HG03342 (cell line): ENCODE data around the gene VPS9D1.

ENCODE experiments used
- ATAC-seq: cut with Tn5 transposase; IDR thresholded peaks from one replicate; pipeline ENCODE4 v1.9.1; 2021; ENCODE audit warnings: mild to moderate bottlenecking, moderate library complexity; ENCODE audit not compliant: unreplicated experiment

VPS9D1 gene

DNA sequence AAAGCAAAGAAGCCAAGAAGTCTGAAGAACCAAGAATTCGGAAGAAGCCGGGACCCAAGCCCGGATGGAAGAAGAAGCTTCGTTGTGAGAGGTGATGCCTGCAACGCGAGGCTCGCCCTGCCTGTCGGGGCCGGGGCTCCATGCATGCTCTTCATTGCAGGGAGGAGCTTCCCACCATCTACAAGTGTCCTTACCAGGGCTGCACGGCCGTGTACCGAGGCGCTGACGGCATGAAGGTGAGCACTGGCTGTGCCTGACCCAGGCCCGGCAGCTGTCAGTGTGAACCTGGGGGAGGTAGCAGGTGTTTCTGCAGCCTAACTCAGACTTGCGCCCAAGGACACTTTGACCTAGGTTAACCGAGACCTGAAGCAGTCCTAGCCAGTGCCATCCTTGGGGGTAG, 12.6 kb upstream of the VPS9D1 start:
- ATAC-seq = no peak

DNA sequence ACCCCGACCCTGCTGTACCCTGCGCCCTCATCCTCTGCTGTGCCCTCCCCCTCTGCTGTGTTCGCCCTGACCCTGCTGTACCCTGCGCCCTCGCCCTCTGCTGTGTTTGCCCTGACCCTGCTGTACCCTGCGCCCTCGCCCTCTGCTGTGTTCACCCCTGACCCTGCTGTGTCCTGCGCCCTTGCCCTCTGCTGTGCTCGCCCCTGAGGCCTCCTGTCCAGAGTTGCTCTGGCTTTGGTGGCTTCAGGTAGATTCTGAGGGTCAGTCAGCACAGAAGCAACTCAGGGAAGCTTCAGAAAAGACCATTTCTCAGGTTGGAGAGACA, 12.2 kb upstream of the VPS9D1 start:
- ATAC-seq = no peak

DNA sequence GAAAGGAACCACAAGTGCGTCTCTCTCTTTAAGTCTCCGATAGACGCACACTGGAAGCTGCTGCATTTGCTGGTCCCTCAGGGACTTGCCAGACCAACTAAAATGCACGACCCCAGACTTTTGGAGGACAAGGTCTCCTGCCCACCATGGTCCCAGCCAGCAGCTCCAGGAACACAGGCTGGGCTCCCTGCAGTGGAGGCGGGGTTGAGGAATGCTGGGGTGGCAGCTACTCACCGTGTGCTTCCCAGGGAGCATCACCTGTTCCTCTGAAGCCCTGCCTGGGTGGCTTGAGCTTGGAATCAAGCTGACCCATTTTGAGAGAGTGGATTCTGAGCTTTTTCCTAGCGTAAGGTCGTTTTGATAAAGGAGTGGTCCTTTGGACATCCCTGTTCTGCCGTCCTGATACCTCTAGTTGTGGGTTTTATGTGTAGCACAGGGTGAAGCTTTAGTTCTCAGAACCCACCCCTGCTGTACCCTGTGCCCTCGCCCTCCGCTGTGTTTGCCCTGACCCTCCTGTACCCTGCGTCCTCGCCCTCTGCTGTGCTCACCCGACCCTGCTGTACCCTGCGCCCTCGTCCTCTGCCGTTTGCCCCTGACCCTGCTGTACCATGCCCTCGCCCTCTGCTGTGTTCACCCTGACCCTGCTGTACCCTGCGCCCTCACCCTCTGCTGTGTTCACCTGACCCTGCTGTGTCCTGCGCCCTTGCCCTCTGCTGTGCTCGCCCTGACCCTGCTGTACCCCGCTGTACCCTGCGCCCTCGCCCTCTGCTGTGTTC, 11.6 kb upstream of the VPS9D1 start:
- ATAC-seq = no peak

DNA sequence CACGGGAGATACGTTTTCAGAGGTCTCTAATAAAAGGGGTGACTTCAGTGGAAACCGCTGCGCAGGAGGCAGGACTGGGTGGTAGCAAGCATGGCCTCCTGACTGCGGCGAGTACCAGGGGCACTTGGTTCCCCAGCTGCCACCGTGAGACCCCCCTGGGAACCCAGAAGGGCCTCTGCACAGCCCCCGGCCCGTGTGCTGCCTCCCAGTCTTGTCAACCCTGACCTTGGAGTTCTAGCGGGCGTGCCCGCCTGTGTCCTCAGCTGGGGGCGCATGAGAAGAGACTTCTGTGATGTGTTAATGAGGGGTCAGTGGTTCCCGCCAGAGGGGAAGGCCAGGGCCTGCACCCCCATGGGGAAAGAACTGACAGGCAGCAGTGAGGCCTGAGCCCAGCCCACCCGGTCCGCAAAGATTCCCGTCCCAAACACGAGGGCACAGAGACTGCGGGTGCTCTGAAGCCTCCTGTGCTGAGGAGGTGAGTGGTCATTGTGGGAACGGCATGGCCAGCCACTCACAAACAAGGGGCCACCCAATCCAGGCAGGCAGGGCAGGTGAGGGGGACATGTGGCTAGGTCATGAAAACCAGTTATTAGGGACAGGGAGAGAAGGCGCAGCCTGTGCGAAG, 10.0 kb upstream of the VPS9D1 start:
- no peak for ATAC-seq

DNA sequence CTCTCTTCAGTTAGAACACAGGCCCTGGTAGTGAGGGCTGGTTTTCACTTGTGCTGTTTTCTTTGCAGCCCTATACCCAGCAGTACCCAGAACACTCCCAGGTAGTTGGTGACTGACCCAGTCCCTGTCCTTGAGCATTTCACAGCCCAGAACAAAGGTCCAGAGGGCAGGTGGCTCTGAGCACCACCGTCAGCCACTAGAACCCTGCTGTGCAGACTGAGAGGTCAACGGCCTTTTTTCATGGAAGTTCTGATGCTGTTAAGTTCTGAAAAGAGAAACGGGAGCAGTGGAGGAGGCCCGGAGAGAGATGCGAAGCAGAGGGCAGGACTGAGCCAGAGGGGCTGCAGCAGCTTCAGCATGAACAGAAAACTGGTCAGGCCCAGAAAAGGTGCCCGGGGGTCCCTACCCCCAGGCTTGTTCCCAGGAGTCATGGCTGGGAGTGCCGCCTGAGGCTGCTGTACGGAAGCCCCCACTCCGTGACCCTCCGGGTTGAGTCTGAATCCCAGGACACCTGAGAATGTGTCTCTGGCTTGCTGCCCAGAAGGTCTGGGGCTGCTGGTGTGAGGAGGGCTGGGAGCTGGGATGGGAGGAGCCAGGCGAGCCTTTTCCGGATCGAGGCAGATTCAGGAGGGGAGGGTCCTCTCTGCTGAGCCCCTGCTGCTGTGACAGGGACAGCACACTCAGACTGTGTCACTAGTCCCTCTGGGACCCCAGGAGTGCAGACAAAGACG, 9.3 kb upstream of the VPS9D1 start:
- no peak for ATAC-seq

DNA sequence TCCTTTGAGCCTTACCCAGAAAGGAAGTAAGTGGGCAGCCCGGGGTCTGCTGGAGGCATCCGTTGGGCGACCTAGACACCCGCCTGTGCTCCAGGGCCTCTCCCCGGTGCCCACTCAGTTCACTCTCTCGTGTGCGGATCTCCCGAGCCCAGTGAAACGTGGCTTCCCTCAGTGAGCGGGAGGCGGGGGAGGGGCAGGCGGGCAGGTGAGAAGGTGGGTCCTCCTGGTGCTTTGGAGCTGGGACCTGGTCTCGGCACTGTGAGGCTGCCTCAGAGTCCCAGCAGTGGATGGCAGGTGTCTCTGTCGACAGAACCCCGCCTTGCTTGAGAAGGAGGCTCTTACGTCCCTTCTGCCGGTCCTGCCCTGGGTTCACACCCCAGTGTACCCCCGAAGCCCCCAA, 8.6 kb upstream of the VPS9D1 start:
- no peak for ATAC-seq

DNA sequence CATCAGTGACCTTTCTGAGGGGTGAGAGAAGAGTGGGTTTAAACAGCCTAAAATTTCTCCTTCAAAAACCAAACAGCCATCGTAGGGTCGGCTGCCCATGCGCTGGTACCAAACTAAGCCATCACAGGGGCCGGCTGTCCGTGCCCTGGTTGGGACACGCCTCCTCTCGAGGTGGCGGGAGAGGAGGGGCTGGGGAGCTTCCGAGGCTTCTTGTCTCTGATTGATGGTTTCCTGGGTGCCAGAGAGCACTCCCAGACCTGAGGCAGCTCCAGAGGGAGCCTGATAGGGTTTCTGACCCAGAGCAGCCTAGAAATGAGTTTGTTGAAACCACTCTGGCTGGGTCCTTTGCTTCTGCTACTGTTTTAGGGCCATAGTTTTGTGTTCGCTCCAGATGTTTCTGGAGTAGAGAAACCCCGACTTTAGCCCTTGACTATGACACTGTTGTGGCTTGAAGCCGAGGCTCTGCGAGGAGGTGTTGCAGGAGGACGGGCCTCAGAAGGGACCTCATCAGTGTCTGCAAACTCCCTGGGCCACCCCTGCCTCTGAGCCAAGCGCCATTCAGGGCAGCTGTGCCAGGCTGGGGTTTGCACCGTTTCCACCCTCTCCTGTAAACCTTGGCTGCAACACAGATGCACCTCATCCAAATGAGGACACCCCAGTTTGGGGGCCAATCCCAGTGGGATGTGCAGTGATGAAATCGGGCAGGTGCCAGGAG, 6.9 kb upstream of the VPS9D1 start:
- no peak for ATAC-seq

DNA sequence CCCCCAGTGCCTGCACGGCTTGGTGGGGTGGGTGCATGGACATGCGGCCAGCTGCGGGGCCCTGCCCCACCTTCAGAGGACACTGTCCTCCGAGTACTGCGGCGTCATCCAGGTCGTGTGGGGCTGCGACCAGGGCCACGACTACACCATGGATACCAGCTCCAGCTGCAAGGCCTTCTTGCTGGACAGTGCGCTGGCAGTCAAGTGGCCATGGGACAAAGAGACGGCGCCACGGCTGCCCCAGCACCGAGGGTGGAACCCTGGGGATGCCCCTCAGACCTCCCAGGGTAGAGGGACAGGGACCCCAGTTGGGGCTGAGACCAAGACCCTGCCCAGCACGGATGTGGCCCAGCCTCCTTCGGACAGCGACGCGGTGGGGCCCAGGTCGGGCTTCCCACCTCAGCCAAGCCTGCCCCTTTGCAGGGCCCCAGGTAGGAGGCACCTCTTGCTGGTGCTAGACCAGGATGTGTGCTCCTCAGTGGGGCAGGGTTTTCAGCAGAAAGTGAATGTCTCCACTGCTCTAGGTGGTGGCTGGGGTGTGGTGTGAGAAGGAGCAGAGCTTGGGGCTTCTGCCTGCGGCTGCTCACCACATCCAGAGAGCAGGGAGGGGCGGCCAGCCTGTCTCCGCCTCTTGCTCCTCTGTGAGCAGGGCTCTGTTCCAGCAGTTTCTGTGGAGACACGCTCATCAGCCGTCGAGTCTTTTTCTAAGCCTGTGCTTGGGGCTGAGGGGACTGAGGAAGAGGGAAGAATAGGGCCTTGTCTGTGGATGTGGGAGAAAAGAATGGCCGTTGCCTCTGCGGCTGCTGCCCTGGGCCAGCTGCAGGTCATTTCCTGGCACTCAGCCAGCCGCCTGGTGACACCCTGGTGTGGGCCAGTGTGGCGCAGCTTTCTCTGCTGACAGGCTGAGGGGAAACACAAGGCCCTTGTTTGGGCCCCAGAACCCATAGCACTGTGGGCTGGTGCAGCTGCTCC, 2.9 kb upstream of the VPS9D1 start:
- no peak for ATAC-seq

DNA sequence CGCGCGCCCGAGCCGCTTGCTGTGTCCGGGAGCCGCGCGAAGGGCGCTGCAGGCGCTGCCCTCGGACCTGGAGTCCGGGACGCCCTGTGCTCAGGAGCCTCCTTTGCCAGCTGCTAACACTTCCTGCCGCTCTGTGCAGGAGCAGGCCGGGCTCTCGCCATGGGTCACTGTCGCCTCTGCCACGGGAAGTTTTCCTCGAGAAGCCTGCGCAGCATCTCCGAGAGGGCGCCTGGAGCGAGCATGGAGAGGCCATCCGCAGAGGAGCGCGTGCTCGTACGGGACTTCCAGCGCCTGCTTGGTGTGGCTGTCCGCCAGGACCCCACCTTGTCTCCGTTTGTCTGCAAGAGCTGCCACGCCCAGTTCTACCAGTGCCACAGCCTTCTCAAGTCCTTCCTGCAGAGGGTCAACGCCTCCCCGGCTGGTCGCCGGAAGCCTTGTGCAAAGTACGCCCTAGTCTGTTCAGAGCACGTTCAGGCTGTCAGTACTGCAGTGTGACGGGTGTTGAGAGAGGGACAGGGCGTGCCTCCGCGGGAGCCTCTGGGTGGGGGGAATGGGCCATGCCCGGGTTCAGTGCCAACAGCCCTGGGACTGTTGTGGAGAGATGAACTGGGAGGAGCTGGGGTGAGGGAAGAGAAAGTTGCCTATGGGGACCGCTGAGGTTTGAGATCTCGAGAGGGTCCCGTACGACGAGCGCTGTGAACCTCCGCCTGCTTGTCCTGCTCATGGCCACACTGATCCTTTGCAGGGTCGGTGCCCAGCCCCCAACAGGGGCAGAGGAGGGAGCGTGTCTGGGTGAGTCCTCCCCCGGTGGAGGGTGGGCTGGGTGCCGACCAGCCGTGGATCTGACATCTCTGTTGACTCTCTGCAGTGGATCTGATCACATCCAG, 1.9 kb upstream of the VPS9D1 start:
- ATAC-seq = no peak

DNA sequence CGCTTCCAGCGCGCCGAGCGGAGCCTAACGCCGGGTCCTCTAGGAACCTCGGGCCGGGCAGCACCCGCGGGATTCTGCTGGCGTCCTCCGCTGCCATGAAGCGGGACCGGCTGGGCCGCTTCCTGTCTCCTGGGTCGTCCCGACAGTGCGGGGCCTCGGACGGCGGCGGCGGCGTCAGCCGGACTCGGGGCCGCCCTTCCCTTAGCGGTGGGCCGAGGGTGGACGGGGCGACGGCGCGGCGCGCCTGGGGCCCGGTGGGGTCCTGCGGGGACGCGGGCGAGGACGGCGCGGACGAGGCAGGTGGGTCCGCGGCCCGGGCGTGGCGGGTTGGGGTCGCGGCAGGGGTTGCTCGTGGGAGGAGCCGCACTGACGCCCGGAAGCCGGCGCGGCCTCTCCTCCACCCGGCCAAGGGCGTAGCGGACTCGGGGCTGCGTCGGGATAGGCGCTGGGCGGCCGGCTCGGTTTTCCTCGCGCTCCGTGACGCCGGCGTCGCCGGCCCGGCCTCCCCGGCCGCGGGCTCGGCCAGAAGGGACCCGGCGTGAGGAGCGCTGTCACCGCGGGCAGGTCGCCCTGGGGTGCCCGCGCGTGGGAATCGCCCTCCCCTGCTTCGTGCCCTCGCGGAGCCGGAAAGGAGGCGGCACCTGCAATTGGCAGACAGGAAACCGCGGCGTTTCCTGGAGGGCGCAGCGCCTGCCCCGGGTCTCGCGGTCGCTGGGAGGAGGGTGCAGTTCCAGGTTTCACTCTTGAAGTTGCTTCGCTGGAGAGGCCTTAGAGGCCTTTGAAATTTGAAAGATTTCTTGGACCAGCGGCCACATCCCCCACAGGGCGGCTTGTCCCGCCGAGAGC, 1.1 kb upstream of the VPS9D1 start:
- peak; percentile 22 for ATAC-seq

DNA sequence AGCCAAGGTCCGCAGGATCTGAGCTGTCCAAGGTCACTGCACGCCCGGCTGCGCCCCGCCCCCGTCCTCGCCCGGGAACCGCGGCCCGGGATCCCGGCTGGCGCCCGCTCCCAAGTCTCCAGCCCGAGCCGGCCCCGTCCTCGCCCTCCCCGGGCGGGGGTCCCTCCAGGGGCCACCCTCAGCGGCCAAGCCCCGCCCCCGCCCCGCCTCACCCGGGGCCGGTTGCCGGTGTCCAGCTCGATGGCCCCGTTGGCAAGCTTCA, 216 bp downstream of the VPS9D1 start:
- ATAC-seq = peak; percentile 5

DNA sequence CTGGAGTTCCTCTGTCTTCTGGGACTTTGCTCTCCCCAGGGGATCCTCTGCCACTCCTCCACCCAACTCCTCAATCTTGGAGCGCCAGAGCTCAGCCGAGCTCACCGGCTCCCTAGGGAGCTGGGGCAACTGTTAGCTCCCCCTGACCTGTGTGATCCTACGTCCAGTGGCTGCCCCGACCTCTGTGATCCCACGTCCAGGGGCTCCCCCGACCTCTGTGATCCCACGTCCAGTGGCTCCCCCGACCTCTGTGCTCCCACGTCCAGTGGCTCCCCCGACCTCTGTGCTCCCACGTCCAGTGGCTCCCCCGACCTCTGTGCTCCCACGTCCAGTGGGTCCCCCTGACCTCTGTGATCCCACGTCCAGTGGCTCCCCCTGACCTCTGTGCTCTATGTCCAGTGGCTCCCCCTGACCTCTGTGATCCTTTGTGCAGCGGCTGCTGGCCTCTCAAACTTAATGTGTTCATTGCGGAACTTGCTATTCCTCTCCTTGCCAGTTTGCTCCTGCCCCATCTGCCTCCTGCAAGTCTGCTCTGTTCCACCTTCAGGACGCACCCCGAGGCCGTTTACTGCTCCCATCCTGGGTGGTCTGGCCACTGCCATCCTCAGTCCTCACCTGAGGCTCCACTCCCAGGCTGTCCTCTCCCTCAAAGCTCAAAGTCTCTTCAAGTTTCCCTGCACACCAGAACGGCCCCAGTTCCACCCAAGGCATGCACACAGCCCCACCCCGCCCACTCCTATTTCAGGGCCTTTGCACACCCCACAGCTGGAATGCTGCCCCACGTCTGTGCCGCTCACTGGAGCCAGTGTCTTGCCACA, 2.8 kb downstream of the VPS9D1 start:
- no peak for ATAC-seq

DNA sequence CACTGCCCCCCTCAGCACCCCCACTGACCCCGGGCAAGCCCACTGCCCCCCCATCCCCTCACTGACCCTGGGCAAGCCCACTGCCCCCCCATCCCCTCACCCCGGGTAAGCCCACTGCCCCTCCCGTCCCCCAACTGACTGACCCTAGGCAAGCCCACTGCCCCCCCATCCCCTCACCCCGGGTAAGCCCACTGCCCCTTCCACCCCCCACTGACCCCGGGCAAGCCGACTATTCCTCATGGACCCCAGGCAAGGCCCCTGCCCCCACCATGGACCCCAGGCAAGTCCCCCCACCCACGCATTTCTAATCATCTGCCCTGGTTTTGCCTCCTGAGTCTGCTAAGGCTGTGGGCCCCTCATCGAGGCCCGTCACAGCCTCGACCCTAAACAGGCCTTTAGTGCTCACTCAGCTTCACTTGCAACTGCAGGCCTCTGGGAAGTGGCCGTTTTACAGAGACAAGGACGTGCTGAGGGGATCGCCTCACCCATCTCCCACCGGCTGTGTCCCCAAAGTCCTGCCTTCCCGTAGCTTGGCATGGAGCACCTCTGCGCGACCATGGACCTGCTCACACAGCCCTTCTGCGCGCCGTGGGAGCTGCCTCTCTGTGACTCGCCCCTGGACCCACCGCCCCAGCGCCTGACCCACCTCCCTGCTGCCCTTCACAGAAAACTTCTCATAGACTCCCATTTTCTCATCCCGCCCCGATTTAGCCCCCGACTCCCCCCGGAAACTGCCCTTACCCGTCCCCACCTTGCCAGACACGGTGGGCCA, 3.6 kb downstream of the VPS9D1 start:
- ATAC-seq = no peak

DNA sequence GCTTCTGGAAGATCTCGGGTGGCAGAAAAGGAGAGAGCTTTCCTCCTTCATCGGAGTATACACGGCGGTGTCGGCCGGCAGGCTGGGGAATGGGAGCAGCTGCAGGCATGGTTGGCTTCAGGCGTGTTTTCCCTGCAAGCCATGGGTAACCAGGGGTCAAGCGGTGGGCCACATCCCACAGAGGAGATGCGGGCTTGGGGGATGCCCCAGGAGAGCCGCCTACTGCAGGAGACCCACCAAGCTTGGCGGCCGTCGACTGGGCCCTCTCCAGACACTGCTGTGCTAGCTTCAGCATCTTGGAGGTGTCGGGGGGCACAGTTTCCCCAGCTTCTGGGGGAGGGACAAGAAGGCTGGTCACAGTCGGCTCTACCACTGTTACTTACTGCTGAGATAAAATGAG, 4.2 kb downstream of the VPS9D1 start:
- ATAC-seq = no peak

DNA sequence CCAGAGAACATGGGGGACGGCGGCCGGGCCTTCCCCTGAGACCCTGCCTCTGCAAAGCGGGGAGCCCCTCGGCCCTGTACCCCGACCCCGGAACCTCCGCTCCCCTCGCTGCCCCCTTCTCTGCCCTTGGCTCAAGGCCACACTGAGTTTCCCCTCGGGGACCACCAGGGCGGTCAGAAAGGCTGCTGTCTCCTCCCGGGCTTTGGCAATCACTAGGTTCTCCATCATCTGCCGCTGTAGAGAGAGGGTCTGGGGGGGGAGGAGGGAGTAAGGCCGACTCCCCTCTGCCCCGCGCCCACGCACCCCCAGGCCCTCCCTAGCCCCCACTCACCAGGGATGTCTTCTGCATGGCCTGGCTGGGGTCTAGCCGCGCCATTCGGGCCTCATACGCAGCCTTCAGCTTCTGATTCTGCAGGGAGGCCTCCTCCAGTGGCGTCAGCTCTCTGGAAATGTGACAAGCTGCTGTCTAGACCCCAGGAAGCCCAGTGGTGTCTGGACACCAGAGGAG, 8.4 kb downstream of the VPS9D1 start:
- ATAC-seq = no peak

DNA sequence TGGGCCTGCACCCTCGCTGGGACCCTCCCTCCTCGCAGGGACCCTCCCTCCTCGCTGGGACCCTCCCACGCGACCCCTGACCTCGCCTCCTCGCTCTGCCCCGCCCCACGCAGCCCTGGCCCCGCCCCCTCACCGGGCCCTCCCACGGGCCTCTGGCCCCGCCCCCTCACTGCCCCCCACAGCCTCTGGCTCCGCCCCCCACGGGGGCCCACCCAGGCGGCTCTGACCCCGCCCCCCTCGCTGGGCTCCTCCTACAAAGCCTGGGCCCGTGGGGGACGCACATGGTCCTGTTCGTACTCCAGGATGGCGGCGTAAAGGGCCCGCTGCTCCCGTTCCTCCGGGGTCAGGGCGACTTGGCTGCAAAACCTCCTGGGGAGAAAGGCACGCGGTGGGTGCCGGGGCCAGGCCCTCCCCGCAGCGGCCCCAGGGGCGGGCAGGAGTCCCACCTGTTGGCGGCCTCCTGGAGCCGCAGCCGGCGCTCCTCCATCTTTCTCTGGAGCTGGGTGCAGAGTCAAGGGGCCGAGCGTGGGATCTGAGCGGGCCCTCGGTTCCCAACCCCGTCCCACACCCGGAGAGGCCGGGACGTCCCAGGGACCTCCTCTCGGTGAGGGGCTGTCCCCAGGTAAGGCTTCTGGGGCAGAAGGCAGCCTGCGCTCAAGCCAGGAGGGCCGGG, 9.0 kb downstream of the VPS9D1 start:
- no peak for ATAC-seq
